ENCODE measurements around the gene PAX3. TPM values are rescaled to one million over a fixed set of nuclear protein-coding genes. Genes with fewer than 3 reads are reported as not detected.

Gene PAX3
- total RNA-seq, 4 donors from 2014 or later = 2.7 to 7.0 (median 5.2) TPM

DNA sequence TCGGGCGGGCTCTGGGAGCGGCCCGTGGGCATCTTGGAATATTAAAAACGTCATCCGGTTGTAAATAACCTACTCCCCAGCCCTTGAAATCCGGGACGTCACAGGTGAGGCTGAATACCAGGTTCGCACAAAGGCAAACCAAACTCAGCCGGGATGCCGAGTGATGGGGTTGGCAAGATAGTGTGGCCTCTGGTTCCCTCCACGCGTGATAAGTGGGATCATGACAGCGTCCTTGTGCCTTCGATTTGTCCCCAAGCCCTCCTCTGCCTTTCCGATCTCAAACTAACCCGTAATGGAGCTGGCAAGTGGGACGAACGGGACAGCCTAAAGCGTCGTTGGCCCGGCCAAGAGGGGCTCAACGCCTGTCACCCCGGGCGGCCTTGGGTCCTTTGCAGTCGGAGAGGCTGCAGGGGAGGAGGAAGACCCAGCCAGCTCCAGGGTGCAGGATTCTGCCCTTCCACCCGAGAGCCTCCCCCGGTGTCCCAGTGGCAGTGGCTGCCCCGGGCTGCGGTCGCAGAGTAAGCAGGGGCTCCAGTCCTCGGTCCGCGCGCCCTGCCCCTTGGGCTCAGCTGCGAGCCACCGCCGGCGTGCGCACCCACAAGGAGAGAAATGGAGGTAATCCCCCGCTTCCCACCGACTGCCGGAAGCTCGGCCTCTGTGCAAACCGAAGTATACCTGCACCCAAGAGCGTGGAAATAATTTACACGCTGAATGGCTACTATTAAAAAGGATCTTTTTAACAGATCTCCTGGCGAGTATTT lies 13.4 kb upstream of the PAX3 start:
- intact Hi-C loops (cut with DNase I; ENCODE audit: low total_unique reads) = no loop called here
- DNase-seq (ENCODE audit: low spot score in 2 of 2) = no peak
- WGBS, 2 donors = 10 to 15% methylated on average over 34 to 39 of the region's 48 CpGs
- H3K4me3 ChIP-seq (ENCODE audit: low read depth, poor library complexity, severe bottlenecking) = no peak overlapping the region
- TF ChIP-seq CTCF (IDR thresholded peaks at IDR 0.05) (no peak), POLR2A (IDR thresholded peaks at IDR 0.05) (no peak)

- H3K4me3 ChIP-seq (ENCODE audit: low read depth, poor library complexity, severe bottlenecking) = no peak overlapping the region
- intact Hi-C loops (cut with DNase I; ENCODE audit: low total_unique reads) = no loop called here
- no peak for TF ChIP-seq CTCF (IDR thresholded peaks at IDR 0.05)
- no peak for TF ChIP-seq POLR2A (IDR thresholded peaks at IDR 0.05)
- 8 to 11% methylated on average over 39 to 41 of the region's 42 CpGs for WGBS, 2 donors
- DNase-seq (ENCODE audit: low spot score in 2 of 2) = no peak
Observed at GRCh38 chr2:222311319-222311977, 12.7 kb upstream of the PAX3 start.

DNA sequence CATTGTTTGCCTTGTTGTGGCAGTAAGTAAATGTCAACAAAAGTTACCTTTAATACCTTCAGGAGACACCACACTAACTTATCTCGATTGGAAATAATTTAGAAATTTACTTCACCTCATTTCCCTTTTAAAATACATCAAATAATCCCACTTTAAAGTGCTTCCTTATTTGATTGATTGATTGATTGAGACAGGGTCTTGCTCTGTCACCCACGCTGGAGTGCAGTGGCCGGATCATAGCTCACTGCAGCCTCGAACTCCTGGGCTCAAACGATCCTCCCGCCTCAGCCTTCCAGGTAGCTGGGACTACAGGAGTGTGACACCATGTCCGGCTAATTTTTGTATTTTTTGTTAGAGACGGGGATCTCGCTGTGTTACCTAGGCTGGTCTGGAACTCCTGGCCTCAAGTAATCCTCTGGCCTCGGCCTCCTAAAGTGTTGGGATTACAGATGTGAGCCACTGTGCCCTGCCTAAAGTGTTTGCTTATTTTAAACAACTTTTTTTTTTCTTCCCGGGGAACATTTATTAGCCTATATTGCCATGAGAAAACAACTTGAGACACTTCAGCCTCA lies 12.0 kb upstream of the PAX3 start:
- TF ChIP-seq POLR2A (IDR thresholded peaks at IDR 0.05) = no peak
- DNase-seq (ENCODE audit: low spot score in 2 of 2) = no peak

DNA sequence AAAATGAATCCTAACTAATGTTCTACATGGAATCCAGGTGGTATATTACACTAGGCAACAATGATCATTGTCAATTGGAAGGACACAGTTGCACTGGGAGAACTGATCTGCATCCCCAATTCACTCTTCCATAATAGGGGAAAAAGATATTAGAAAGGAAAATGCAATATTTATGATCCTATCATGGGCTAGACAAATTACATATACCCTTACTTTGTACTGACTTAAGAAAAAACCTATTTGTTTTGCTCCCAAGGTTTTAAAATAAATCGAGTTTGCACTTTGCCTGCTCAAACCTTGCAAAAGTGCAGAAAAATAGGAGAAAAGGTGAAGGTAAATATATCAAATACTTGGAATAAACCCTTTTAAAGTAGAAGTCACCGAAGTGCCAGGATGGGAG lies 11.0 kb upstream of the PAX3 start:
- DNase-seq (ENCODE audit: low spot score in 2 of 2) = no peak
- TF ChIP-seq POLR2A (IDR thresholded peaks at IDR 0.05) = no peak
- TF ChIP-seq CTCF (IDR thresholded peaks at IDR 0.05) = no peak
- H3K4me3 ChIP-seq (ENCODE audit: low read depth, poor library complexity, severe bottlenecking) = no peak overlapping the region
- intact Hi-C loops (cut with DNase I; ENCODE audit: low total_unique reads) = no loop called here
- WGBS, 2 donors = 23 to 25% methylated on average over 2 of the region's 2 CpGs

More for the DNA sequence above, 12.0 kb upstream of the PAX3 start:
- H3K4me3 ChIP-seq (ENCODE audit: low read depth, poor library complexity, severe bottlenecking) = no peak overlapping the region
- 20 to 23% methylated on average over 11 of the region's 11 CpGs for WGBS, 2 donors
- intact Hi-C loops (cut with DNase I; ENCODE audit: low total_unique reads) = no loop called here

DNA sequence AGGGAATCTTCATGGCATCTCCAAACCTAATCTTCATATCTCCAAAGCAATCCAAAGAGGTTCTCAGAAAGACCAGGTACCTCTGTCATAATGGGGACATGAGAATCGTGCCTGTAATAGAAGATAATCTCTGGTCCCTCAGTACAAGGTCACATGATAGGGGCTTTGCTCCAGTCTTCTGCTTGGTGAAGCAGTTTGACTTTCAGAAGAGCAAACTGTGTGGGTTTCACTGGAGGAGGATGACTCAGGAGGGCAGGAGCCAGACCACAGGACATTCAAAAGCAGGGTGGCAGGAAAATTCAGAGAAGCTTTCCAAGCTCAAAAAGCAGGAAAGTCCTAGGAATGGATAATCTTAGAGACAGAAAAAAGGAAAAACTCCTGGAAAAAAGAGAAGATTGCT lies 10.6 kb upstream of the PAX3 start:
- DNase-seq (ENCODE audit: low spot score in 2 of 2) = no peak
- TF ChIP-seq CTCF (IDR thresholded peaks at IDR 0.05) (no peak), POLR2A (IDR thresholded peaks at IDR 0.05) (no peak)
- no peak overlapping the region for H3K4me3 ChIP-seq (ENCODE audit: low read depth, poor library complexity, severe bottlenecking)
- 13 to 19% methylated on average over 1 of the region's 1 CpG for WGBS, 2 donors
- intact Hi-C loops (cut with DNase I; ENCODE audit: low total_unique reads) = no loop called here

GRCh38 chr2:222307978-222308730 lies 9.4 kb upstream of the PAX3 start:
- TF ChIP-seq POLR2A (IDR thresholded peaks at IDR 0.05) = no peak
- TF ChIP-seq CTCF (IDR thresholded peaks at IDR 0.05) = no peak
- WGBS, 2 donors = 12 to 24% methylated on average over 11 of the region's 11 CpGs
- H3K4me3 ChIP-seq (ENCODE audit: low read depth, poor library complexity, severe bottlenecking) = no peak overlapping the region
- intact Hi-C loops (cut with DNase I; ENCODE audit: low total_unique reads) = no loop called here
- no peak for DNase-seq (ENCODE audit: low spot score in 2 of 2)

Data from lower leg skin (tissue), 4 donors.